ENCODE measurements around the gene MYBPC3.

The MYBPC3 gene

DNA sequence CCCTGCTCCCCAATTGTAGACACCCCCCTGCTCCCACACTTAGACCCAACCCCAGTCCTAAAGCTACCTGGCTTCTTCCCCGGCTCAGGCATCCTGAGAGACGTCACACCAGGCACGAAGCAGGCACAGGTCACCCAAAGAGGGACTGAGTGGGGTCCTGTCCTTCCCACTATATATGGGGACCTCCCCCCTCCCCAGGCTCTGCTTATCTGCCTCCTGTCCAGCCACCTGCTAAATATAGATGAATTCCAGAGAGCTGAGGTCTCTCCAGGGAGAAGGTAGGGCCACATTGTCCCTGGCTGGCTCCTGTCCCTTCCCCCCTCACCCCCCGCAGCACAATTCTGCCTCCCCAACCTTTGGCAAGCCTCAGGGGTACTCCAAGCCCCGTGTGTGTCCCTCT, at the start of gene MYBPC3:
Gene MYBPC3, minus strand, starts transcription at position 147 of the 400 bp plus-strand sequence. Its CDS starts 55 bp downstream, at position 92.
- no peak for DNase-seq

GRCh38 chr11:47400768-47401279, 48.3 kb upstream of the MYBPC3 start:
- no peak for DNase-seq

DNA sequence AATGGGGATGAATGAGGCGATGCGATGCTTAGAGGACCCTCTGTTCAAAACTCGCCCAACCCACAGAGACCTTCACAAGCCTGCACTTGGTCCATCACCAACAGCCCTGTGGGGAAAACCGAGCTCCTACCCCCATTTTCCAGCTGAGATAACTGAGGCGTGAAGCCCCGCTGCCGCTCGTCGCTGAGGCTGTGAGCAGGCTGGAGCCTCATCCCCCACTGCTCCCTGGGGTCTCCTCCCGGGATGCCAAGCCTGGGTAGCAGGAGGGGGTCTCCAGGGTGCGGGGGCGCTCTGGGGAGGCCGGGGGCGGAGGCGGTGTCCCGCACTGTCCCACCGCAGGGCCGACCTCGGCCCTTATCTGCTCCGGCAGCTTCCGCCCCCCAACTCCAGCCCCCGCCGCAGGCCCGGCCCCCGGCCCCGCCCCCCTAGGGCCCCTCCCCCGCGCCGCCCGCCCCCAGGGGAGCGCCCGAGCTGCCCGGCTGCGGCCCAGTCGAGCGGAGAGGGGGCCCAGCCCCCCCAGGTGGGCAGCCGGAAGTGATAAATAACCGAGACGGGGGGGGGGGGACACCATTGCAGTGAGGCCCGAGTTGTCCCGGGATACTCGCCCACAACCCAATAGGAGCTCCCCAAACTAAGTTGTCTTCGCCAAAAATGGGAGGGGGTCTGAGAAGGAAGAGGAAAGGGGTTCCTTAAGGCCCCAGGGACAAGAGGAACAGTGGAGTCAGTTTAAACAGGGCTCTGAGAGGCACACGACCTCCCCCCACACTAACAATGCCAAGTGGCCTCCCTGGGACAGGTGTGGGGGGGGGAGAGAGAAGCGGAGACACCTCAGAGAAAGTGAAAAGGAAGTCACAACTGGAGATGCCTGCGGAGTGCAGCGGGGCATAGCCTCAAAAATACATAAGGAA, 47.6 kb upstream of the MYBPC3 start:
- peak; percentile 41 for DNase-seq

DNA sequence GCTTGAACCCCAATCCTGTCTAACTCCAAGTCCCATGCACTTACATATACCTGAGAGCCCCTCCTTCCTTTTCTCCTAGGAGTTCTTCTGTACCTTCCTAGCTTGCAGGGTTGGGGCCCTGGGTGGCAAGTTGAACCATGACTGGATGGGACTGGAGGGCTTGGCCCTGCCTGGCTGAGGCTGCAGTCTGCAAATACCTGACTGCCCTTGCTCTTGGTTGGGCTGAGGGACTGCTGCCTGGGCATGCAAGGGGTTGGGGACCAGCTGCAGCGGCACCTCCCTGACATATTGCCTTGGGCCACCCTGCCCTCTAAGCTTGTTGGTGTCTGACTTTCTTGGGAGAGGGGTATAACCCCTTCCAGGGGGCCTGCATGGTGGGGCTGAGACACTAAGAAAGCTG, 46.0 kb upstream of the MYBPC3 start:
- no peak for DNase-seq

GRCh38 chr11:47398011-47398410, 45.5 kb upstream of the MYBPC3 start:
- DNase-seq = no peak

- DNase-seq = no peak
These were observed 43.5 kb upstream of the MYBPC3 start for GRCh38 chr11:47396049-47396320.

GRCh38 chr11:47395223-47396048, 42.9 kb upstream of the MYBPC3 start:
- DNase-seq = no peak

DNA sequence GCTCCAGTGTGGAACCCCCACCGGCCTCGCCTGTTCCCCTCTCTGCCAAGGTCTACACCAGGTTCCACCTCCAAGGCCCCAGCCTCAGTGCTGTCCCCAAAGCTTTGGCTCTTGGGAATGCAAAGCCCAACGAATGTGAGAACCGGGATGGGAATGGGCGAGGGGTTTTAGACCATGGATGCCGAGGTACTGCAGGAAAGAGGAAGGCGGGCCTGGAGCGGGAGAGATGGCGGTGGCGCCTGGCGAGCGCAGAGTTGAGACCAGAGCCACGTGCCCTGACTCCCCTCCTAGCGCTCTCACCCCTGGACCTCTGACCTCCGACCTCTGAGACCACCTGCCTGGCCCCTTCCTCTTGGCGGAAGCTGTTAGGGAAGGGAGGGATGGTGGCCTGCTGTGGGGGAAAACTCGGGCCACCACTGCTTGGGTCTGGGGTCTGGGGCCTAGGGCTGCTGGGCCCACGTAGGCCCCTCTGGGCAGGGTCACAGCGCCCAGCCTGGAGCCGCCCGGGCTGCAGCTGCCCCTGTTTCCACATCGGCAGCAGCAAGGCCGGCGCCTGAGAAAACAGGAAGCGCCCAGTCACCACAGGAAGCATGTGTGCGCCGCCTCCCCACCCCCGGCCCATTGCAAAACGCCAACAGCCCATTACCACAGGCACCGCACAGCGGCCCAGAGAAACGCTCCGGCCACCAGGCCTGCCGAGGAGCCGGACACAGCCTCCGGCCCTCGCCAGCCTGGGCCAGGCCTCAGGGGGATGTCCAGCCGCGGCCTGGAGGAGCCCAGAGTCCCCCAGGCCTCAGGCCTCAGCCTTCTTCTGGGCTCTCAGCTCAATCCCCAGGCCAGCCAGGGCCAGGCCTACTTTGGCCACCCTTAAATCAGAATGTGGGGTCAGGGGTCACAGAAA, 42.1 kb upstream of the MYBPC3 start:
- DNase-seq = peak; percentile 81

DNA sequence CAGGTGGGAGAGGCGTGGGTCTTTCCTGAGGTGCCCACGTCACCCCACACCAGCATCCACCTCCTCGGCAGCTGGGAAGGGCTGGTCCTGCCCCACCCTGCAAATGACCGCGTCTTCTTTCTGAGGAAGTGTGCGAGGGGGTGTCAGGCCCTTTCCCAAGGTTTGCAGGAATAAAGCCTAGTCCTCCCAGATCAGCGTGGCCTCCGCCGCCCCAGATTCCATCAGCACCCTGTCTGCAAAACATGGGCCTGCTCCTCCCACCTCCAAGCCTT, 41.5 kb upstream of the MYBPC3 start:
- DNase-seq = peak; percentile 35

GRCh38 chr11:47393163-47394049, 40.9 kb upstream of the MYBPC3 start:
- DNase-seq = no peak

DNA sequence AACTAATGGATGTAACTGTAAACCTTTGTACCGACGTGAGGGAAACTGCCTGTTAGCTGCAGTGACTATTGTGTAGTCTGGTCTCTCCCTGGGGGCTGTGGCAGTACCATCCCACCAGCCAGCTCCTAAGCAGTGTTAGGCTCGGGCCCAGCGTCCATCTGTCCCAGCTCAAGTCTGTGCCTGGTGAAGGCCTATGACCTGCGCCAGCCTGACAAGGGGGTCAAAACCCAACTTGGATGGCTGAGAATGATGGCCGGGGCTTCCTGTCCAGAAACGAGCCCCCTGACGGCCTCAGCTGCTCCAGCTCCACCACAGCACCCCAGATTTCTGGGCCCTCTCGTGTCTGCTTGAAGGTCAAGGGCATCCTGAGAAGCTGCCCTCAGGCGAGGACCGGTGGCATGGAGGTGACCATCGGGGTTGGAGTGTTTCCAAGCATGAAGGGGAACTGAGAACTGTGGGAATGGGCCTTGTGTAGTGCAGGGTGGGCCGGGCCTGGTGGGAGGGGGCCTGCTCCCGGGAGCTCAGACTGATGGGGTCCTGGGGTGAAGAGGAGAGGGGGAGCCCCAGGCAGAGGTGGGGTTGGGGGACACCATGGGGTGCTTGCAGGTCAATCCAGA, 40.2 kb upstream of the MYBPC3 start:
- DNase-seq = no peak

DNA sequence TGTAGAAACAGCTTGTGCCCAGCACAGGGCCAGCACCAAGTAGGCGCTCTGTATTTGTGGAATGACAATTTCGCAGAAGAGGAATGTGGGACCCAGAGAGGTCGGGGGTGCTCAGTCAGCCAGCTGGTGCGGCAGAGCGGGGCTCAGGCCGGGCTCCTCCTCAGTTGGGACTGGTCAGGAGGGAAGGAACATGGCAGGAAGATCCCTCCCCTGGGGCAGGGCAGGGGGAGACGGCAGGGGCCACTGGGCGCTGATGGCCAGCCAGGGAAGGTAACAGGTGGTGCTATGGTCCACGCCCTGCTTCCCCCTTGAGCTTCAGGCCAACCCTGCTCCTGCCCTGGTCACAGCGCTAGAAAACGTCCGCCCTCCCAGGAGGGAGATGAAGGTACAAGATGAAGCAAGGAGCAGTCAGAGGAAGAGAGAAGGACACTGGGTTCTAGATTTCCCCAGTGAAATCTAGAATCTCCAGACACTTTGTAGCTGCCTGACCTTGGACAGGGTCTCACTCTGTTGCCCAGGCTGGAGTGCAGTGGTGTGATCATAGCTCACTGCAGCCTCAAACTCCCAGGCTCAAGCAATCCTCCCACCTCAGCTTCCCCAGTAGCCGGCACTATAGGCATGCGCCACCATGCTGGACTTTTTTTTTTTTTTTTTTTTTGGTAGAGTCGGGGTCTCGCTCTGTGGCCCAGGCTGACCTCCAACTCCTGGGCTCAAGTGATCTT, 39.4 kb upstream of the MYBPC3 start:
- no peak for DNase-seq

GRCh38 chr11:47391077-47391583, 38.6 kb upstream of the MYBPC3 start:
- peak; percentile 79 for DNase-seq

- DNase-seq = no peak
These were observed 37.9 kb upstream of the MYBPC3 start for GRCh38 chr11:47390422-47390760.

DNA sequence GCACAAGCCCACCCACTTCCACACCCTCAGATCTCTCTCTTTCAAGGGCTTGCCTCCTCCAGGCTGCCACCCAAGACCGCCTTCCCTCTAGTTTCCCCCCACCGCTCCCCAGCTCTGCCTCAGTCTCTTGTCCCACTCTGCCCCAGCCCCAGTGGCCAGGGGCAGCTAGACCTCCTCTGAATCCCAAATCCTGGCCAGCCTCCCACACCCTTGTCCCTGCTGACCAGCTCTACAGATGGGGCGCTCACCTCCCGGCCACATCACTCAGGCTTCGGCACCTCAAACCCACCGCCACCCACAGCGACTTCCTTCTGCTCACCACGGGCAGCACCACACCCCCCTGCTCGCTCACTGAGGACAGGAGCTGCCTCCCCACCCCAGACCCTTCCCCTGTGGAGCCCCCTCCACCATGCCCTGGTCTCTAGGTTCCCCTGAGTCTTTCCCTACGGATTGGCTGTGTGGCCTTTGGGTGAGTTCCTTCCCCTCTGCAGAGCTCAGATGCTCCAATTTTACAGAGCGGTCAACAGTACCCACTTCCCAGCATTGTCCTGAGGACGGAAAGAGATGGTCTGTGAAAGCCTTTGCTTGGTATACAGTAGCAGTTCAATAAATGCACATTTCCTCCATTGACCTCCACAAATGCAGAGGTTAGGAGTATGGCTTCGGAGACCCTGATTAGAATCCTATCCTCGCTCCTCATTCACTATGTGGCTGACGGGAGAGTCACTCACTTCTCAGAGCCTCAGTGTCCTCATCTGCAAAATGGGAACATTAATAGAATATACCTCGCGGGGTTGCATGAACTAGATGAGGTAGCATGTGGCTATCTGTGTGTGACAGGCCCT, 37.3 kb upstream of the MYBPC3 start:
- DNase-seq = no peak

DNA sequence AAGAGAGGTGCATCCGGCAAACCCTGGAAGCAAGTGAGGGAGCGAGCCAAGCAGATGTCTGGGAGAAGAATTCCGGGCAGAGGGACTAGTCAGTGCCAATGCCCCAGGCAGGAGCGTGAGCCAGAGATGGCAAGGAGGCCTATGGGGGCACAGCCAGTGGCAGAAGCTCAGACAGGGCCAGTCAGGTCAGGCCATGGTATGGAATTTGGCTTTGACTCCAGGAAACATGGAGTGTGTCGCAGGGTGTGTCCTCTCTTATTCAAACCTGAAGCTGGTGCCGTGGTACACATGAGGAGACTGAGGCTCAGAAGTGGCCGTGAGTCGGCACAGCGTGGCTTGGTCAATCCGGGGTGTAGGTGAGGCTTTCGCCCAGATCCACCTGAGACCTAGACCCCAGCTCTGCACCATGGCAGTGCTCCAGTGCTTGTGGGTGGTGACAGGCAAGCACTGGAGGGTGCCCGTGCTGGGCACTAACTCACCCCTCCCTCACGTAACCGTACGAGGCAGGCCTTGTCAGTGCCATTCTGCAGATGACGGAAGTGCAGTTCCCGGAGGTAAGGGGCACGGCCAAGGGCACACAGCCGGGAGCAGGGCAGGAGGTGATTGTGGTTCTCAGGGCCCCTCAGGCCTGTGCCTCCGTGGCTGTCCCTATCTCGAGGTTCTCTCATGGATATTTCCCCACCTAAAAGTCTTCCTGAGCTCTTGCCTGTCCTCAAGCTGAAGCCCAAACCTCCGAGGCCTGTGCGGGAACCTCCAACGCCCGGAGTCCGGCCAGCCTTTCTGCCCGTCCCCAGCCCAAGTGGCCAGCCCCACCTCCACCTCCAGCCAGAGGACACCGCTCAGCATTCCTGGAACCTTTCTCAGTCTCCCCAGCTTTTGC, 36.4 kb upstream of the MYBPC3 start:
- DNase-seq = peak; percentile 36

DNA sequence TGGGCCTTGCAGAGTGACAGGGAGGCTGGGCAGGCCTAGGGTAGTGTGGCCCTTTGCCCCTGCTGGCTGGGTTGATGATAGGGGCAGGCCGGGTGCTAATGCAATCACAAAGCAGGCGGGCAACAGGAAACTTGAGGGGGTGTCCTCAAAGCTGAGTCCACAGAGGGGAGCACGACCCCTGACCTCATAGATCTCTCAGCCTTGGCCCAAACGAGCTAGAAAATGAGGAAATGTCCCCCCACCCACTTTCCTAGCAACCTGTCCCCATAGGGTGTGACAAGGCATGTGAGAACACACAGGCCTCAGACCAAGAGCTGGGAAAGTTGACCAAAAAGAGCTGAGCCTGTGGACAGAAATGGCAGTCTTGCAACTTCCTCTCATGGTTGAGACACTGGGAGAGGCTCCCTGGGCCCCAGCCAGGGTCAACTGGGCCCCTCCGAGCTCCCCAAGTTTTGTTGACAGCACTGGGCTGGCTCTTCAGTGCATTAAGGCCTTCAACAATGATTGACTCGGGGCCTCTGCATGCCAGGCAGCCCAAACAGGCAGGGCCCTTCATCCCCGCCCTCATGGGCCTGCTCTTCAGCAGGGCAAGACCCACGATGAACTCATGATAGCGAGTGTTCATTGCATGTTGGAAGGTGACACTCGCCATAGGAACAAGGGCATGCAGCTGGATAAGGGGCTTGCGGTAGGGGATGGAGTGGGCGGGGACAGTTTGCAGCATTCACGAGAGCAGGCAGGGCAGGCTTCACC, 35.6 kb upstream of the MYBPC3 start:
- DNase-seq = peak; percentile 43

DNA sequence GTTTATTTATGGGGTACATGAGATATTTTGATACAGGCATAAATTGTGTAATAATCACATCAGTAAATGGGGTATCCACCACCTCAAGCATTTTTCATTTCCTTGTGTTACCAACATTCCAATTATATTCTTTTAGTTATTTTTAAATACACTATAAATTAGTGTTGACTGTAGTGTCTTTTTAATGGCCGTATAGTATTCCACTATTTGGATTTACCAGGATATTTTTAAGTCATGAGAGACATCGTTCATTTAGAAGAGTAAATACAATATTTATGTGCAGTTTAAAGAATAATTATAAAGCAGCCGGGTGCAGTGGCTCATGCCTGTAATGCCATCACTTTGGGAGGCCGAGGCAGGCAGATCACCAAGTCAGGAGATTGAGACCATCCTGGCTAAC, 32.0 kb upstream of the MYBPC3 start:
- no peak for DNase-seq

Measured in CD4-positive, alpha-beta T cell treated with Interferon gamma for 1 hour (primary cell).